SHP77 (cell line): ENCODE measurements around the gene MAP1S.

ENCODE experiments used
- DNase-seq, 2 experiments: peaks; one replicate each; lab custom pipeline; 2025; lab: John Stamatoyannopoulos, UW

Gene MAP1S, protein sequence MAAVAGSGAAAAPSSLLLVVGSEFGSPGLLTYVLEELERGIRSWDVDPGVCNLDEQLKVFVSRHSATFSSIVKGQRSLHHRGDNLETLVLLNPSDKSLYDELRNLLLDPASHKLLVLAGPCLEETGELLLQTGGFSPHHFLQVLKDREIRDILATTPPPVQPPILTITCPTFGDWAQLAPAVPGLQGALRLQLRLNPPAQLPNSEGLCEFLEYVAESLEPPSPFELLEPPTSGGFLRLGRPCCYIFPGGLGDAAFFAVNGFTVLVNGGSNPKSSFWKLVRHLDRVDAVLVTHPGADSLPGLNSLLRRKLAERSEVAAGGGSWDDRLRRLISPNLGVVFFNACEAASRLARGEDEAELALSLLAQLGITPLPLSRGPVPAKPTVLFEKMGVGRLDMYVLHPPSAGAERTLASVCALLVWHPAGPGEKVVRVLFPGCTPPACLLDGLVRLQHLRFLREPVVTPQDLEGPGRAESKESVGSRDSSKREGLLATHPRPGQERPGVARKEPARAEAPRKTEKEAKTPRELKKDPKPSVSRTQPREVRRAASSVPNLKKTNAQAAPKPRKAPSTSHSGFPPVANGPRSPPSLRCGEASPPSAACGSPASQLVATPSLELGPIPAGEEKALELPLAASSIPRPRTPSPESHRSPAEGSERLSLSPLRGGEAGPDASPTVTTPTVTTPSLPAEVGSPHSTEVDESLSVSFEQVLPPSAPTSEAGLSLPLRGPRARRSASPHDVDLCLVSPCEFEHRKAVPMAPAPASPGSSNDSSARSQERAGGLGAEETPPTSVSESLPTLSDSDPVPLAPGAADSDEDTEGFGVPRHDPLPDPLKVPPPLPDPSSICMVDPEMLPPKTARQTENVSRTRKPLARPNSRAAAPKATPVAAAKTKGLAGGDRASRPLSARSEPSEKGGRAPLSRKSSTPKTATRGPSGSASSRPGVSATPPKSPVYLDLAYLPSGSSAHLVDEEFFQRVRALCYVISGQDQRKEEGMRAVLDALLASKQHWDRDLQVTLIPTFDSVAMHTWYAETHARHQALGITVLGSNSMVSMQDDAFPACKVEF

GRCh38 chr19:17718947-17719711 lies at the start of gene MAP1S:
Gene MAP1S (plus strand): TSS chr19:17719480. CDS start chr19:17719503, 23 bp downstream.
- DNase-seq, result peak; percentile 67 to 70

GRCh38 chr19:17671906-17672305 lies 47.4 kb upstream of the MAP1S start:
- peak in 1 of 2 experiments; percentile 34 for DNase-seq

DNA sequence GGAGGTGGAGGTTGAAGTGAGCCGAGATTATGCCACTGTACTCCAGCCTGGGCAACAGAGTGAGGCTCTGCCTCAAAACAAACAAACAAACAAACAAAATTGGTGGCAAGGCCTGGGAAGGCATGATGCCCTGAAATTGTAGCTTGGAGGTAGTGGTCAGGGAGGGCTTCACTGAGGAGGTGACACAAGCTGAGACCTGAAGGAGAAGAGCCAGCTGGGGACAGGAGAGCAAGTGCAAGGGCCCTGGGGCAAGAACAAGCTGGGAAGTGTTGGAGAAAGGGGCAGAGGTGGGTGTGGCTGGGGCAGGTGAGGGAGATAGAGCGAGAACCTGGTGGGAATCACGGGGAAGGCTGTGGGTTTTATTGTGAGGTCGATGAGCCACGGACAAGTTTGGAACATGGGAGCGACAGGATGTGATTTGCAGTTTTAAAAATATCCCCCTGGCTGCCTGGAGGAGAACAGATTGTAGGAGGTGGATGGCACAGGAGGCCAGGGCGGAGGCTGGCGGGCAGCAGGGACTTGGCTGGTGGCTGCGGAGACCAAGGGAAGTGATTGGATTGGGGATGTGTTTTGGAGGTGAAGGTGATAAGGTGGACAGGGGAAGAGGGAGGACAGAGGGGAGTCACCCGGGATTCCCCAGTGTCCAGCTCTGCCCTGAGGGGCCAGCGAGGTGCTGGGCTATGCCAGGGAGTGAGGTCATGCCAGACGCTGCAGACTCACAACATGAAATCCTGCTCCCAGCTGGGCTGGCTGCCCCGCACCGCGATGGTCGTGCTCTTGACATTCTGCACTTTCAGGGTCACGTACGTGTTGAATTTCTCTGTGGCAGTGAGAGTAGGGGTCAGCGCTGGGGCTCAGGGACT lies 45.1 kb upstream of the MAP1S start:
- no peak for DNase-seq

DNA sequence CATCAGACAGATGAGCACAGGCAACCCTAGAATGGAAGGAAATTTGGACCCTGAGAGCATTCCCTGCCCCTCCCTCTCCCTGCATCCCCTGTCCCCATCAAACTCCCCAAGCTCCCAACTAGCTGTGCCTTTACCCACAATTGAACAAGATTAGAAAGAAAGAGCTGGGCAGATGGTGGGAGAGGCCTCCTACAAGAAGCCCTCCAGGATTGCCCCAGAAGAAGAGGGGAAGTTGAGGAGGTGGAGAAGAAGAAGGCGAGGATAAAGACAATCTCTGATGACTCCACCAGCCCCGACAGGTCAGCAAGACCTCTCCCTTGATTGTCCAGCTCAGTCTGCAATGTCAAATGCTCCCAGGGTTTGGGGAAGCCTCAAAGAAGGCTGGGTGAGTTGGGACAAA lies 43.0 kb upstream of the MAP1S start:
- no peak for DNase-seq

DNA sequence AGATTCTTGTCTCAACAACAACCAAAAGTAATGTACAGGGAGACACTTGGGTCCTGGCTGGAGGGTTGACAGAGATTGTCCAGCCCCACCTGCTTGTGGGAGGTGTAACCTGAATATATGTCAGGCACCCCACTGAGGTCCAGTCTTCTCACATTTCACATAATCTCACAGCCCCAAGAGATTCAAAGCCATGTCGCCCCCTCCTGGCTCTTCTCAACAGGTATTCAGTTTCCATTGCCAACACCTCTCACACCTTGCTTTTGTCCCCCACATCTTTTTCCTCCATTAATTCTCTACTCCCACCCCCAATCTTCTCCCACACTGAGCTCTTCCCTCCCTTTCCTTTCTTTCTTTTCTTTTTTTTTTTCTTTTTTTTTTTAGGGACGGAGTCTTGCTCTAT lies 42.3 kb upstream of the MAP1S start:
- DNase-seq, result no peak

- no peak for DNase-seq
These were observed 40.4 kb upstream of the MAP1S start for GRCh38 chr19:17678836-17679235.

DNA sequence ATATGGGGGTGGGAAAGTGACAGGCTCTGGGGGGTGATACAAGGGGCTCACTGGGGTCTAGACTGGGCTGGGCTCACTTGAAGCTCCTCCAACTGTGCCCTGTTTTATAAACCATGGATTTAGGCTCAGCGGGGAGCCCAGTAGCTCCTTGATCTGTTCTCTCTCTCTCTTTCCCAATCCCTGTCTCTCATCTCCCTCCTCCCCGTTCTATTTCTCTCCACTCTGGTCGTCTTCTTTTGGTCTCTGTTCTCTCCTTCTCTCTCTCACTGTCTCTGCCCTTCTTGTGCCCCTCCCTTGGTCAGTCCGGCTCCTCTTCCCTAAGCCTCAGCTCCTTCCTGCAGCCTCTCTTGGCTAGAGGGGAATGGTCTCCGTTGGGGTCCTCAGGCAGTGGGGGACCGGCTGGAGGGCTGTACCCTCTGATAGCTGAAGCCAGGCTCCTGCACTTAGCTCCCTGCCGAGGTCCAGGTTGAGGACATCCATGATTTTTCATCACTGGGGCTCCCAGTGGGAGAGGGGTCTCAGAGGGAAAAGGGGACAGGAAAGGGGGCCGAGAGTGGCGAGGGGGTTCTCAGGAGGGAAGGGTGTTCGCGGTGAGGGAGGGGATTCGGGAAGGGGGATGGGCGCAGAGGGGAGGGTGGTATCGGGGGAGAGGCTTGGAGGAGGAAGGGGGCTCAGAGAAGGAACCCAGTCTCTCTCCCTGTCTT lies 39.6 kb upstream of the MAP1S start:
- no peak for DNase-seq

DNA sequence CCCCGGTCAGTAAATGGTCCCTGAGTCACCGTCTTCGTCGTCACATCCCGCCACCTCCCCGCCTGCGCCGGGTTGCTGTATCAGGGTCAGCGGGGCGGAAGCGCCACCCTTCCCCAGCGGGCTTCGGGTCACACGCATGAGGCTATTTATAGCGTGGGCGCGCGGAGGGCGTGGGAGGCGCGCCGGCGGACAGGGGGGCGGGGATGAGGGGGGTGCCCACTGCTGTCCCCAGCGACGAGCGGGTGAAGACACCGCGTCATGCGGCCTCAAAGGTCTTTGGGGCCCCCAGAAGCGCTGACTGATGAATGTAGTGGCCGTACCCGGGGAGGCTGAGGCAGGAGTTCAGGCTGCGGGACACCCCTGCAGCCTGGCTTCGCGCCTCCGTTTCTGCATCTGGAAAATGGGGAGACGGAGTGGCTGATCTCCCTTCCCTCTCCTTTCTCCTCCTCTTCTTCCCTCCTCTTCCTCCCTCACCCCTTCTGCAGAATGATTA lies 39.0 kb upstream of the MAP1S start:
- DNase-seq, result no peak

DNA sequence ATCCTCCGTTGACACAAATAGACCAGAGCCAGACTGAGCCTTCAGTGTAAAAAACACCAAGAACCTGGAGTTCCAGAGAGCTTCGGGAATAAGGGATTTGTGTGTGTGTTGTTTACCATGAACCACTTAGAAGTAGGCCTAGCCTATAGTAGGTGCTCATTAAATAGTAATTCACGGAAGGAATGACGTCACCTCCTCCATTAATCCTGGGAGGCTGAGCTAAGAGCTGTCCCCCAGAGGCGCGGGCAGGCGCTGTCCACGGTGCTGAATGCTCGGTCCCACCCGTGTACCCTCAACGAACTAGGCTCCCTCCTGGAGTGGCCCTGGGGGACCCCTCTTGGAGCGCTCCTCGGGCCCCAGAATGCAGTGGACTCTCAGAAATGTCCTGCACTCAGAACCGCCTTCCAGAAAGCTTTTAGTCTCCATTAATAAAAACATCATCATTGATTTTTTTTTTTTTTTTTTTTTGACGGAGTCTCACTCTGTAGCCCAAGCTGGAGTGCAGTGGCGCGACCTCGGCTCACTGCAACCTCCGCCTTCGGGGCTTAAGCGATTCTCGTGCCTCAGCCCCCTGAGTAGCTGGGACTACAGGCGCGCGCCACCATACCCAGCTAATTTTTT lies 37.7 kb upstream of the MAP1S start:
- DNase-seq, result no peak

GRCh38 chr19:17682273-17682672 lies 37.0 kb upstream of the MAP1S start:
- no peak for DNase-seq

GRCh38 chr19:17683078-17683477 lies 36.2 kb upstream of the MAP1S start:
- DNase-seq, result no peak

- no peak for DNase-seq
These were observed 35.0 kb upstream of the MAP1S start for GRCh38 chr19:17684256-17684655.

DNA sequence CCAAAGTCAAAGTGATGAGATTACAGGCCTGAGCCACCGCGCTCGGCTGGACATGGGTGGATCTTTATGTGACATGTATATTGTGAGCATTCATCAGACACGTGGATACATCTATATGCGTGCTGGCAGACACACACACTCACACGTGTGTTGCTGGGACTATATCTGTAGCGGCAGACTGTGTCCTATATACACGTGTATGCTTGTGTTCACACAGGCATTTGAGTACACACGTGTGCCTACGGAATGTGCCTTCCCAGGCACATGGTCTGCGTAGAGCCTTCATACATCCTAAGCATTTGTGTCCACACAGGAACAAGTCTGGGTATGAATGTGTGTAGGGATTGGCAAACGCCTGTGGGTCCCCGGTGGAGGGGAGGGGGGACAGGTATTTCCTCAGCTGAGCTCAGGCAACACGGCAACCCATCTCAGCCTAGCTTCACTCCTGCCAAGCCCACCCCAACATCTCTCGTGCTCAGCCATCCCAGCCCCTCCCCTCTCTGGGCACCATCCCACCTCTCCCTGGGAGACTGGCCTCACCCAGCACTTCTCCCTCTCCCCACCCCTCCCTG lies 33.7 kb upstream of the MAP1S start:
- no peak for DNase-seq

DNA sequence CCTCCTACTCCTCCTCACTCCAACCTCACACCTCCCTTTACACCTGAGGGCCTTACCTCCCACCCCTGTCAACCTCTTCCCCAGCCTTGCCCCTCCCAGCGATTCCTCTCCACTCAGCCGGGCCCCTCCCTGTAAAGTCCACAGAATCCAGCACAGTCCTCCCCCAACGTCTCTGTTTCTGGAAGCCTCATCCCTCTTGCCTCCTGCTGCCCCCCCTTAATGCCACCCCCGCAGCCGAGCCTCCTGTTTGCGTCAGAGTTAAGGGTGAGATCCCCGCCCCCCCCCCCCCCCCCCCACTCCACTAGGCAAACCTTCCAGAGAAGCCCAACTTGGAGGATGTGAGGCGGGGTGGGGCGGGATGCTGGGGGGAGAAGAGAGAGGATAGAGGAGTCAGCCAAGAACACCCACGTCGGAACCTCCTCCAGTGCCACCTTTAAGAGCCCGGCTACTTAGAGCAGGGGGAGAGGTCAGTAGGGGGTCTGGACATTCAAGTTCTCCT lies 33.2 kb upstream of the MAP1S start:
- no peak for DNase-seq

GRCh38 chr19:17686592-17687024 lies 32.7 kb upstream of the MAP1S start:
- peak in 1 of 2 experiments; percentile 49 for DNase-seq

GRCh38 chr19:17687141-17687856 lies 32.0 kb upstream of the MAP1S start:
- DNase-seq, result no peak

- peak; percentile 11 to 49 for DNase-seq
These were observed 31.2 kb upstream of the MAP1S start, which contains the start of gene UNC13A for GRCh38 chr19:17687857-17688784. Gene UNC13A (minus strand): TSS chr19:17688354. CDS start chr19:17688199, 155 bp downstream.
